ENCODE data around the gene ZDBF2.
"Not testable (repeated sequence)": the region's sequence is repeated elsewhere in the genome, so short reads cannot be mapped to it uniquely, and the experiment has no call there.

The ZDBF2 gene

DNA sequence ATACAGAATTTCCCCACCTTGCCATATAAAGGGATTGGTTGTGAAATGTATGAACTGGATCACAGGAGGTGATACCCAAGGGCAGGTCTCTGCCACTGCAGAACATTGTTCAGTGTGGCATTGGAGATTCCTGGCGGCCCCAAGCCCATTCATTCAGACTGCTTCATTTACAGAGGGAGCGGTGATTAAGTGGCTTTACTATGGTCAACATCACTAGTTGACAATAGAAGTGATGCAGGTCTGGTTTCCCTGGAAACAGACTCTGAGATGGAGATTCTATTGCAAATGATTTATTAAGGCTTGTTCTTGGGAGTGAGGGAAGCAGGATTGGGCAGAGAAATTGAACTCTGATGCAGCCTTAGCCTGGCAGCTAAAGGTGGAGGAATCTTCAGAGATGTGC lies 62.4 kb downstream of the ZDBF2 start:
- DNase-seq = no peak

DNA sequence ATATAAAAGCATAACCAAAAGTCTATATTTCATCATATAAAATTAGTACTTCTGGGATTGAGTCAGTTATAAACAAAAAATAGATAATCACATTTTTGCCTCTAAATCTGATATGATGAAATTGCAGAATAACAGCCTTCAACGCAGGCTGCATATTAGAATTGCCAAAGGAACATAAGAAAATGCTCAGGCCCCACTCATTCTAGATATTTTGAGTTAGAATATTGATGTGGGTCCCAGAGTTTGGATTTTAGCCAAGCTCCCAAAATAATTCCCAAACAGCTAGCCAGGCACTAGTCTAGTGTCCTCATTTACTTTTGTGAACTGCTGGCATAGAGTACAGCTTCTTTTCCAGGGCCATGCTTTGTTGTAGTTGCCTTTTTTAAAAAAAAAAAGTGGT lies 63.5 kb downstream of the ZDBF2 start:
- DNase-seq = no peak

DNA sequence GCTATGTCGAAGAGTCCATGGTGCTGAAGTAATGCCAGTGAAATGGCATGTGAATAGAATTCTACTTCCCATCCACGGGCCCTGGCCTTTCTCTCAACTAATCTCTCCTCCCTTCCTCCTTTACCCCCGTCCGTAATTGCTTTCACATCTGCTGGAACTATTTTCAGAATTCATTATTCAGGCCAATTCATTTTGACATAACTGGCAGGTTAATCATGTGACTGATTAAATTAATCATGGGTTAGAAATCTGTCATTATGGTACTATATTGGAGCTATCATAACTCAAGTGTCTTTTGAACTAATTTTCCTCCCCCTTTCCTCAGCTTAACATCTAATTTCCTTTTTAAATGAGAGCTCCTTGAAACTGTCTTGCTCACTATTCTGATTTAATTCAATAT lies 66.9 kb downstream of the ZDBF2 start:
- no peak for DNase-seq

DNA sequence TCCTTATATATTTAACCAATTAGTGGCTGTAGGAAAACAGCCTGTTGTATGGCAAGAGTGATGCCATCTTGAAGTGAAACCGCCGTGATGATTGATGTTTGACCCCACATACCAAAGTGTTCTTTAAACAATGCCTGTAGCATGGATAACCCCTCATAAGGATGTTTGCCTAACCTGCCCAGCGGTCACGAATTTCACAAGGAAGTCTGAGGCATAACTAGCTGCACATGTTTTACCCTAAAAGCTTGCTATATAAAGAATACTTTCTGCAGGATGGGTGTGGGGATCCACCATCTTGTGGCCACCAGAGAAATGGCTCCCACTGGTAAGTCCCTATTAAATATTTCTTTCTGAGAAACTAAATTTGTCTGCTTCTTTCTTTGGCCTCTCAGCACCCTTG lies 68.7 kb downstream of the ZDBF2 start:
- DNase-seq = no peak

DNA sequence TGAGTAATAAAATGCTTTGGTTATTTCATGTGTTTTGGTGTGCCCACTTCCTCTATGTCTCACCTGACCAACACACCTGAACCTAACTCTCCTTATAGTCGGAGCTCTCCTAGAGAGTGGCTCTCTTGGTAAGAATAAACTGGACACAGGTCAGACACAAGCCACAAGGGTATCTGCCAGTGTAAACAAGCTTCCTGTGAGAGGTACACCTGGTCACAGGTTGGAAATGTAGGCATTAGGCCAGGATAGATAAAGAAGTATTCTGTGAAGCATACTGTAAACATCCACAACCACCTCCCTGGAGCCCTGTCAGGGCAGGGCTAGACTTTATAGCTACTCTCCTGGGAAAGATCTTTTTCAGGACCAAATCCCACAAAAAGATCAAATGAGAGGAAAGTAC lies 69.4 kb downstream of the ZDBF2 start:
- no peak for DNase-seq

DNA sequence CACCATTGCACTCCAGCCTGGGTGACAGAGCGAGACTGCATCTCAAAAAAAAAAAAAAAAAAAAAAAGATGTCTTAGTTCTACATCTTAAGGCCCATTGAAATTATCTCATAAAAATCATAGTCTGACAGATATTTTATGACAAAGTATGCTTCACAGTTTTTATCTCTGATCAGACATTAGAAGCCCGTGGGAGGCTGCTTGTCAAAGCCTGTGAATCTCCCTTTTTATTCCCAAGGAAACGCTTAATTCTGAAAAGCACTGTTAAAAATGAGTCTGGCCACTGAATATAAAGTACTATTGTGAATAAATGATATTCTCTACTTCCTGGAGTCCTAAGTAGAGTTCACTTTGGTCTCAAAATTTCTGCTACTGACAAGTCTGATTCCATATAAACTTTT lies 71.1 kb downstream of the ZDBF2 start:
- no peak for DNase-seq

DNA sequence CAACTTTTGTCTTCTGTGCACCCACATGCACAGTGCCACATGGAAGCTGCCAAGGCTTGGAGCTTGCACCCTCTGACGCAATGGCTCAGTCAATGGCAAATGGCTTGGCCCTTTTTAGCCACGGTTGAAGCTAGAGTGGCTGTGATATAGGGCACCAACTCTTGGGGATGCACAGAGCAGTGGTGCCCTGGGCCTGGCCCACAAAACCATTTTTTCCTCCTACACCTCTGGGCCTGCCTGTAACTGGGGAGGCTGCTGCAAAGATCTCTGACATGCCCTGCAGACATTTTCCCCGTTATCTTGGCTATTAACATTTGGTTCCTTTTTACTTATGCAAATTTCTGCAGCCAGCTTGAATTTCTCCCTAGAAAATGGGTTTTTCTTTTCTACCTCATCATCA lies 74.9 kb downstream of the ZDBF2 start:
- DNase-seq = no peak

DNA sequence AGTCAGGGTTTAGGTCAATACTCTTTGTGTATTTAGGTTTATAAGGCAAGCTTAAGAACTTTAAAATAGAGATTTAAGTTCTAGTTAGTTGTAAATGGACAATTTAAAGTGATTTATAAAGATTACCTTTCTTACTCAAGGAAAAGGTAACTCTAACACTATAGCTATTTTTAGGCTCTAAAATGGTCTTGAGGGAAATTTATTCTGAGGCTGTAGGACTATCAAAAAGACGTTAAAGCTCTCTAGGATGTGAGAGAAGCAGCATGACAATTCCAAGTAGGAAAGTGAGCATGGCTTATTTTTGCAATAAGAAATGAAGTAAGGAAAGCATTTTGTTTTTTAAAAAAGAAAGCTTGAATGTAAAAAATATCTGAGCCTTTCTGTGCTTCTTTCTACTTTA lies 78.1 kb downstream of the ZDBF2 start:
- no peak for DNase-seq

DNA sequence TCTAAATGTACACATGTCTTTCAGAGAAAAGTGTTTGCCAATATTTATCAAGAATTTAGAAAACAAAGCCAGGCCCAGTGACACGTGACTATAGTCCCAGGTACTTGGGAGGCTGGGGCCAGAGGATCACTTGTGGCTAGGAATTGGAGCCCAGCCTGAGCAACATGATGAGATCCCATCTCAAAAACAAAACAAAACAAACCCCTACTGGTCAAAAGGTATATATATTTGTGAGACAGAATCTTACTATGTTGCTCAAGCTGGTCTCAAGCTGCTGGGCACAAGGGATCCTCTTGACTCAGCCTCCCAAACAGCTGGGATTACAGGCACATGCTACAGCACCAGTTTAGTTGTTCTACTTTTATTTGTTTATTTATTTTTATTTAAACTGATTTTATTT lies 79.2 kb downstream of the ZDBF2 start:
- no peak for DNase-seq

DNA sequence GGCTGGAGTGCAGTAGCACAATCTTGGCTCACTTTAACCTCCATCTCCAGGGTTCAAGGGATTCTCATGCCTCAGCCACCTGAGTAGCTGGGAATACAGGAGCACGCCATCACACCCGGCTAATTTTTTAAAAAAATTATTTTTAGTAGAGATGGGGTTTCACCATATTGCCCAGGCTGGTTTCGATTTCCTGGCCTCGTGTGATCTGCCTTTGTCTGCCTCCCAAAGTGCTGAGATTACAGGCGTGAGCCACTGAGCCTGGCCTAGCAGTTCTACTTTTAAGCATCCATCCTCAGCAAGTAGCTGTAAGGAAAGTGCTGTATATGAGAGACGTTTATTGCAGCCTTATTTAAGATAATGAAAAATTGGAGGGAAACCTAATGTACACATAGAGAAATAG lies 79.7 kb downstream of the ZDBF2 start:
- DNase-seq = no peak

DNA sequence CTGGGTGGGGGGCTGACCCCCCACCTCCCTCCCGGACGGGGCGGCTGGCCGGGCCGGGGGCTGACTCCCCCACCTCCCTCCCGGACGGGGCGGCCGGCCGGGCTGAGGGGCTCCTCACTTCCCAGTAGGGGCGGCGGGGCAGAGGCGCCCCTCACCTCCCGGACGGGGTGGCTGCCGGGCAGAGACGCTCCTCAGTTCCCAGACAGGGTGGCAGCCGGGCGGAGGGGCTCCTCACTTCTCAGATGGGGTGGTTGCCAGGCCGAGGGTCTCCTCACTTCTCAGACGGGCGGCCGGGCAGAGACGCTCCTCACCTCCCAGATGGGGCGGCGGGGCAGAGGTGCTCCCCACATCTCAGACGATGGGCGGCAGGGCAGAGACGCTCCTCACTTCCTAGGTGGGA lies 82.4 kb downstream of the ZDBF2 start:
- DNase-seq = not testable (repeated sequence)

DNA sequence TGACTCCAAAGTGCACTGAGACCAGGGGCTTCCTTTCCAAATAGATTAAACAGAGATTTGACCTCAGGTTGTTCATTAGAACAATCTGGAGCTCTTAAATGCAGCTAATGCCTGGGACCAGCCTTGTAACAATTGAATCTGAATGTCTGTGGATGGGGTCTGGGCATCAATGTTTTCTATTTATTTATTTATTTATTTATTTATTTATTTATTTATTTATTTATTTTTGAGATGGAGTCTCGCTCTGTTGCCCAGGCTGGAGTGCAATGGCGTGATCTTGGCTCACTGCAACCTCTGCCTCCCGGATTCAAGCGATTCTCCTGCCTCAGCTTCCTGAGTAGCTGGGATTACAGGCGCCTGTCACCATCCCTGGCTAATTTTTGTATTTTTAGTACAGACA lies 86.4 kb downstream of the ZDBF2 start:
- DNase-seq = not testable (repeated sequence)

DNA sequence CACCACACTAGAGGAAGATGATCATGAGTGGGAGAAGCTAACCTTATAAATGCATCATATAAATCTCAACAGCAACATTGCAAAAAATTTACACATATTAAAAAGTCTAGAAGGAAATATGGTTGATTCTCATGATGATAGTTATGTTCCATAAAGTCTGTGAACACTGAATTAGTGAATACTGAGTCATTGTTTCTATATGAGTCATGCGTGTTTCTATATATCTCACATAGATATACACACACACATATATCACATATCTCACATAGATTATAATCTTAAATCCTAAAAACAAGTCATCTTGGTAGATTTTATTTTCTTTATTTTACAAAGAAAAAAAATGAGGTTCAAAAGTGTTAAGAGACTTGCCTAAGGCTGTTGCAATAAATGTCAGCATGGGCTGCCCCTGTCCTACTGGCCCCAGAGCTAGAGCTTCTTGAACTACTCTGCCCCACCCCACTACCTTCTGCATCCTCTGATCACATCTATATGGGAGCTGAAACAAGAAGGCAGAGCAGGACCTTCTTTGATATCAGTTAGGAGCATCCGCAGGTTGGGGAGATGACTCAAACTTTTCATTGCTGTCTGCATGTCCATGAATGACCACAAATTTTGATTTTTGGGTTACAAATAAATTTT lies 87.1 kb downstream of the ZDBF2 start:
- peak; percentile 48 to 51 for DNase-seq

Measured in activated T-cell treated with anti-CD3 and anti-CD28 coated beads, Interleukin-2, amount 50 U/mL, for 48 hours (primary cell).